Endodermal cell (in vitro differentiated cells): Measurements from ENCODE around the gene TMEM141. TPM values are rescaled to one million over a fixed set of nuclear protein-coding genes. Genes with fewer than 3 reads are reported as not detected.

Source experiments
- DNase-seq: peaks from one replicate; pipeline ENCODE4 v3.0.0-alpha.2; 2017
- H3K27ac ChIP-seq: 2 replicates; pipeline ENCODE4 v1.5.1; 2013; ENCODE audit warnings: mild to moderate bottlenecking, low read depth, low read length, moderate library complexity
- H3K27me3 ChIP-seq: 2 replicates; pipeline ENCODE4 v1.6.1; 2013; ENCODE audit warnings: mild to moderate bottlenecking, low read length, moderate library complexity; ENCODE audit not compliant: insufficient read depth, control insufficient read depth, poor library complexity, severe bottlenecking
- H3K36me3 ChIP-seq: 2 replicates; pipeline ENCODE4 v1.7.0; 2013; ENCODE audit warnings: mild to moderate bottlenecking, low read length, moderate library complexity; ENCODE audit not compliant: control insufficient read depth, insufficient read depth
- H3K4me1 ChIP-seq: one replicate; pipeline ENCODE4 v1.7.0; 2013; ENCODE audit warnings: low read length; ENCODE audit not compliant: control insufficient read depth, insufficient read depth
- H3K4me3 ChIP-seq: 2 replicates; pipeline ENCODE4 v1.5.1; 2013; ENCODE audit warnings: mild to moderate bottlenecking, low read length, moderate library complexity
- H3K9ac ChIP-seq: 2 replicates; pipeline ENCODE4 v1.6.1; 2013; ENCODE audit warnings: mild to moderate bottlenecking, low read length, moderate library complexity; ENCODE audit not compliant: poor library complexity, severe bottlenecking; ENCODE audit errors: extremely low read depth
- H3K9me3 ChIP-seq: 2 replicates; pipeline ENCODE4 v1.6.1; 2013; ENCODE audit warnings: mild to moderate bottlenecking, low read length, moderate library complexity; ENCODE audit not compliant: control insufficient read depth
- H3K27ac Mint-ChIP-seq: 2 replicates; pipeline ENCODE4 v1.8.0; 2020; ENCODE audit warnings: mixed read lengths
- H3K27me3 Mint-ChIP-seq: 2 replicates; pipeline ENCODE4 v1.8.0; 2021; ENCODE audit warnings: mild to moderate bottlenecking, mixed read lengths; ENCODE audit not compliant: insufficient read depth
- H3K36me3 Mint-ChIP-seq: 2 replicates; pipeline ENCODE4 v1.8.0; 2020; ENCODE audit warnings: low read depth, mixed read lengths
- H3K4me1 Mint-ChIP-seq: 2 replicates; pipeline ENCODE4 v1.8.0; 2020; ENCODE audit warnings: mixed read lengths
- H3K4me3 Mint-ChIP-seq: 2 replicates; pipeline ENCODE4 v1.8.0; 2020; ENCODE audit warnings: mild to moderate bottlenecking, moderate library complexity, mixed read lengths
- H3K9me3 Mint-ChIP-seq: 2 replicates; pipeline ENCODE4 v1.8.0; 2020; ENCODE audit warnings: mild to moderate bottlenecking, mixed read lengths
- WGBS, 2 experiments: methylation state at CpG; one replicate each; pipeline versions ENCODE4 v1.1.5 to v1.1.7; 2013; ENCODE audit warnings: missing lambda C conversion rate in 2 of 2, mixed read lengths in 1 of 2; ENCODE audit not compliant: insufficient coverage in 1 of 2, insufficient read length in 1 of 2; 5-methylcytosine and 5-hydroxymethylcytosine counted together
- total RNA-seq, 2 donors: library from RNA; stranded (reverse); fragmentation: NEBNext Ultra II Directional in 1 of 2; extraction: Animal tissue kit (Norgen Biotek cat#: 25700) in 1 of 2; gene quantifications; 2 replicates in 1 of 2; 3 replicates in 1 of 2; pipeline ENCODE4 v1.2.1, GENCODE V29; 2021
- TF ChIP-seq, protein P1 (sequence below): fragments of 200-600 bp; sonication (generic); conservative IDR thresholded peaks from 2 replicates; pipeline ENCODE4 v1.5.0; 2021; ENCODE audit warnings: antibody characterized with exemption, mild to moderate bottlenecking

TMEM141 gene
- total RNA-seq, 2 donors from 2014 or later: 215 to 339 TPM

- H3K4me3 ChIP-seq: no peak overlapping the region
- DNase-seq: no peak
- H3K9me3 Mint-ChIP-seq: peaks cover 29% of the 10 kb centered on the region
- H3K36me3 Mint-ChIP-seq: peaks cover 2% of the 10 kb centered on the region
- TF ChIP-seq, protein P1, sequence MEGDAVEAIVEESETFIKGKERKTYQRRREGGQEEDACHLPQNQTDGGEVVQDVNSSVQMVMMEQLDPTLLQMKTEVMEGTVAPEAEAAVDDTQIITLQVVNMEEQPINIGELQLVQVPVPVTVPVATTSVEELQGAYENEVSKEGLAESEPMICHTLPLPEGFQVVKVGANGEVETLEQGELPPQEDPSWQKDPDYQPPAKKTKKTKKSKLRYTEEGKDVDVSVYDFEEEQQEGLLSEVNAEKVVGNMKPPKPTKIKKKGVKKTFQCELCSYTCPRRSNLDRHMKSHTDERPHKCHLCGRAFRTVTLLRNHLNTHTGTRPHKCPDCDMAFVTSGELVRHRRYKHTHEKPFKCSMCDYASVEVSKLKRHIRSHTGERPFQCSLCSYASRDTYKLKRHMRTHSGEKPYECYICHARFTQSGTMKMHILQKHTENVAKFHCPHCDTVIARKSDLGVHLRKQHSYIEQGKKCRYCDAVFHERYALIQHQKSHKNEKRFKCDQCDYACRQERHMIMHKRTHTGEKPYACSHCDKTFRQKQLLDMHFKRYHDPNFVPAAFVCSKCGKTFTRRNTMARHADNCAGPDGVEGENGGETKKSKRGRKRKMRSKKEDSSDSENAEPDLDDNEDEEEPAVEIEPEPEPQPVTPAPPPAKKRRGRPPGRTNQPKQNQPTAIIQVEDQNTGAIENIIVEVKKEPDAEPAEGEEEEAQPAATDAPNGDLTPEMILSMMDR: no peak
- H3K9me3 ChIP-seq: peaks cover 15% of the 10 kb centered on the region
- H3K27ac Mint-ChIP-seq: no peak overlapping the region
- no peak overlapping the region for H3K27ac ChIP-seq
- H3K4me1 Mint-ChIP-seq: no peaks in the 10 kb centered on the region
- H3K27me3 ChIP-seq: no peaks in the 10 kb centered on the region
- peaks cover 12% of the 10 kb centered on the region for H3K27me3 Mint-ChIP-seq
- H3K36me3 ChIP-seq: no peaks in the 10 kb centered on the region
- no peaks in the 10 kb centered on the region for H3K4me1 ChIP-seq
- WGBS, 2 experiments: 91 to 92% methylated on average over 3 to 4 of the region's 4 CpGs
- no peak overlapping the region for H3K9ac ChIP-seq
- H3K4me3 Mint-ChIP-seq: no peak overlapping the region
Measured at GRCh38 chr9:136756134-136756438, 35.1 kb upstream of the TMEM141 start.

- no peak overlapping the region for H3K27ac ChIP-seq
- 93 to 94% methylated on average over 16 to 18 of the region's 18 CpGs for WGBS, 2 experiments
- H3K36me3 ChIP-seq: no peaks in the 10 kb centered on the region
- H3K9me3 ChIP-seq: peaks cover 8% of the 10 kb centered on the region
- TF ChIP-seq, protein P1: no peak
- H3K9ac ChIP-seq: no peak overlapping the region
- Mint-ChIP-seq H3K27ac (no peak overlapping the region), H3K36me3 (peaks cover 2% of the 10 kb centered on the region), H3K4me1 (no peaks in the 10 kb centered on the region), H3K4me3 (no peak overlapping the region), H3K27me3 (peaks cover 5% of the 10 kb centered on the region), H3K9me3 (peaks cover 22% of the 10 kb centered on the region)
- no peaks in the 10 kb centered on the region for H3K27me3 ChIP-seq
- no peaks in the 10 kb centered on the region for H3K4me1 ChIP-seq
- no peak overlapping the region for H3K4me3 ChIP-seq
- DNase-seq: no peak
Measured at GRCh38 chr9:136756836-136757235, 34.3 kb upstream of the TMEM141 start.

GRCh38 chr9:136757328-136757727 lies 33.8 kb upstream of the TMEM141 start:
- Mint-ChIP-seq H3K4me1 (no peaks in the 10 kb centered on the region), H3K27me3 (peaks cover 2% of the 10 kb centered on the region), H3K27ac (no peak overlapping the region), H3K36me3 (peaks cover 2% of the 10 kb centered on the region), H3K9me3 (peaks cover 17% of the 10 kb centered on the region), H3K4me3 (no peak overlapping the region)
- H3K4me3 ChIP-seq: no peak overlapping the region
- peaks cover 3% of the 10 kb centered on the region for H3K9me3 ChIP-seq
- H3K27ac ChIP-seq: no peak overlapping the region
- H3K4me1 ChIP-seq: no peaks in the 10 kb centered on the region
- H3K9ac ChIP-seq: no peak overlapping the region
- WGBS, 2 experiments: 90 to 98% methylated on average over 17 to 20 of the region's 20 CpGs
- H3K27me3 ChIP-seq: no peaks in the 10 kb centered on the region
- no peak for DNase-seq
- H3K36me3 ChIP-seq: no peaks in the 10 kb centered on the region
- TF ChIP-seq, protein P1: no peak
